DMS79 treated with DMSO at 0.1 percent for 48 hours (cell line): Measurements from ENCODE around the gene CACNA2D2.

ENCODE experiments used
- DNase-seq: peaks from one replicate; lab custom pipeline; 2025; lab: John Stamatoyannopoulos, UW

Gene CACNA2D2

DNA sequence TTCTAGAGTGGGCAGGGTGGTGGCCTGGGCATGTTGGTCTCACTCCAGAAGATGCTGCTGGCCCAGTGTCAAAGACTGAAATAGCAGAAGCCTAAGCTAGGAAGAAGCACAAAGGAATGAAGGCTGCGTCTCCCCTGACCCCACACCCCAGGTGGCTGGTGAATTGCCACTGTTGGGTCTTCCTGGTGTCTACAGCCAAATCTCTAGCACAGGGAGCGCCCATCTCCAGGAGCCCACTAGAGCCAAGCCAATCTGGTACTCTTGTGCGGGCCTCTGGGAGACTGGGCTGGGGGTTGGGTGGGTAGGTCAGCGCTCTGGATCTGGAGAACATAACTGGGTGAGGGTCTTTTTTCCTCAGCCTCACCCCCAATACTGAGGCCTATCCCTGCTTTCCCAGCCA, 176.3 kb downstream of the CACNA2D2 start:
- no peak for DNase-seq

DNA sequence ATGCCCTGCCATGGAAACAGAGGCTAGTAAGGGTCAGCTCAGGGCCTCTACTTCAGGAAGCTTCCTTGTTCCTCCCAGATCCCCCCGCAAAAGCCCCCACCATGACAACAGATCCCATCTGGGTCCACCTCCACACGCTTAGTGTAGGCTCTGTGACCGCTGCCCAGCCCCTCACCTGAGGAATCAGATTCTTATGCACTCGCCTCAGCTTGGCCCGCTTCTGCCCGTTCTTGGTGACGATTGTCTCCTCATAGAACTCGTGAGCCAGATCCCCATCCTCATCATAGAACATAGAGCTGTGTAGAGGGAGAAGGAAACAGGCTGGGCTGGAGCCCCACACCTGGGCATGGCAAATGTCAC, 177.3 kb downstream of the CACNA2D2 start:
- no peak for DNase-seq

DNA sequence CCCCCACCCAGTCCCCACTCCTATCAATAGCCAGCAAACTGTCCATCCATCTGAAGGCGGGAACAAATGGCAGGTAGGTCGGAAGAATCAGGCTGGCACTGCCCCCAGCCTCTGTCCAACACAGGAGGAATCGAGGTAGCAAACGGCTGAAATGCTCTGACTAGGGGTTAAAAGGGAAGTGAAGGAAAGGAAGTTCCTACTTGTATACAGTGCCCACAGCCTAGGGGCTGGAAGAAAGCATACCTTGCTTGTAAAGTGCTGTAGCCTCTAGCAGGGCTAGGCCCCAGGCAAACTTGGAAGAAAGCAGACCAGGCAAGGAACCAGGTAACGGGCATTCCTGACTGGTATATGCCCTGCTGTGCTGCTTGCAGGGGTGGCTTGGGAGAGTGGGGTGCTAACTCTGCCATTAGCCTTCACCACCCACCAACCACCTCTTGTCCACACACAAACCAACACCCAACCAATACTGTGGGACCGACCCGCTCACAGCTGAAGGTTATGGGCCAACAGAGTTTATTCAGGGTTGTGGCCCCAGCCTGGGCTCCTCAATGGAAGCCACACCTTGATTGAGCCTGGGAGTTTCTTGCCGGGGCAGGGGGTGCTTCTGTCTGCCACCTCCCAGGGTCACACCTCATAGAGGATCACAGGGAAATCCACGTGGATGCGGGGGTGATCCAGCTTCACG, 177.8 kb downstream of the CACNA2D2 start:
- no peak for DNase-seq

DNA sequence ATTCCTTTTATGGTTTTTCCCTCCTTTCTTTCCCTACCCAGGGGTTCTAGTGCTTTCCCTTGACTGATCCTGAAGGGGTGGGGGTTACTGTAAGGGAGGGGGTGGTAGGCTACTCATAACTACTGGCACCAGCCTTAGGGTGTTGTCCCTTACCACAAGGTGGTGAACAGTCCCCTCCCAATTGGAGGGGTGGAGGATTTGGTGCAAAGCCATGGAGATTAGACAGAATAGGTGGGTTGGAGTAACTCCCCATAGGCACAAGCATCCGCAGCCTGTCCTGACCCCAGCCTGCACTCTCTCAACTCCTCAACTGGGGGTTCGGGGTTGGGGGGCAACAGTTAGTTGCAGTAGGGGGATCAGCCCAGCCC, 178.3 kb downstream of the CACNA2D2 start:
- no peak for DNase-seq

DNA sequence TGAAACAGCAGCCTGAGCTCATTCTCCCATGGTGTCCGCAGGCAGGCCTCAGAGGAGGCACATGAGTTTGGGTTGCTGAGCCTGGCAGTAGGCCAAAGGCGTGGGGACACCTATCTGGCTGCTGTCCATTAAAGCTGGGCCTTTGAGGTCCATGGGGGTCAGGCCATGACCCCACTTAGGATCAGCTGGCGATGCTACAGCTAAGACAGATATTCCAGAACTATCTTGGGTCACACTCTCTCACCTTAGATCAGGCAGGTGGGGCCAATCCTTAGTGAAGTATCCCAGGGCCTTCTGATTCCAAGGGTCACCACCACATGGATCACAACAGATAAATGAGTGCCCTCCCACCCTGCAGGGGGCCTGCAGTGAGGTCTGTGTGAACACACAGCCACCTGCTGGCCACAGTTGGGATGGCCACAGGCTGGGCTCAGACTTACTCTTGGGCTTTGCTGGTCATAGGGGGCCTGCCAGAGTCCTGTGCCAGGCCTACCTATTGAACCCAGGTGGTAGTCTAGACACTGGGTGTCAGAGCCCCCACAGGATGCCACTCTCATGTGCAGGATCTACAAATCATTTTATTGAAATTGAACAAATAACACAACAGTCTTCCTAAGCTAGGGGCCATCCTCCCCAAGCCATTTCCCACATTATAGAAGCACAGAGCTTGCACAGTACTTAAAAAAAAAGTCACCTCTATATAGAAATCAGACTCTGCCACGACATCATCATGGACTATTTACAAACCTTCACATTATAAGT, 178.9 kb downstream of the CACNA2D2 start:
- peak; percentile 0 for DNase-seq

DNA sequence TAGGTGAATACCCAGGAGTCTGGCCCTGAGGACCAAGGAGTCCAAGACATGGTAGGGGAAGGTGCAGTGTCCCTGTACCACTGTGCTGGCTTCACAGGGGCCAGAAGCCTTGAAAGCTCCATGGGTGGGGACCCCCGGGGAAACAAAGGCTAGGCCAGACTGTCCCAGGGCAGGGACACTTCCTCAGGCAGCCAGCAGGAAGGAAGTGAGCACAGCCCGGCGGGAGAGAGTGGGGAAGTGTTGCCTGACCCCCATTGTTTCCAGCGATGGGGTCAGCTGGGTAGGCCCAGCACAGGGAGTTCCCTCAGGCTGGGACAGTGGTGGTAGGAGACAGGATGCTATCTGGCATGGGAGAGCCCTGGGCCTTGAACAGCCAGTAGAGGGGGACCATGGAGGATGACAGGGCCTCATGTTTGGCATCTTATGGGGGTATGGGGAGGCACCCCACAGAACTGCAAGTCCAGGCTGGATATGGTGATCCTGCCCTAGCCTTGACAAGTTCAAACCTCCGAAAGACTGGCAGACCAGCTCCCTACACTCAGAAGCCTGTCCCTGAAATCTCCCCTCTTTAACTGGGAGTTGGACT, 179.7 kb downstream of the CACNA2D2 start:
- no peak for DNase-seq

DNA sequence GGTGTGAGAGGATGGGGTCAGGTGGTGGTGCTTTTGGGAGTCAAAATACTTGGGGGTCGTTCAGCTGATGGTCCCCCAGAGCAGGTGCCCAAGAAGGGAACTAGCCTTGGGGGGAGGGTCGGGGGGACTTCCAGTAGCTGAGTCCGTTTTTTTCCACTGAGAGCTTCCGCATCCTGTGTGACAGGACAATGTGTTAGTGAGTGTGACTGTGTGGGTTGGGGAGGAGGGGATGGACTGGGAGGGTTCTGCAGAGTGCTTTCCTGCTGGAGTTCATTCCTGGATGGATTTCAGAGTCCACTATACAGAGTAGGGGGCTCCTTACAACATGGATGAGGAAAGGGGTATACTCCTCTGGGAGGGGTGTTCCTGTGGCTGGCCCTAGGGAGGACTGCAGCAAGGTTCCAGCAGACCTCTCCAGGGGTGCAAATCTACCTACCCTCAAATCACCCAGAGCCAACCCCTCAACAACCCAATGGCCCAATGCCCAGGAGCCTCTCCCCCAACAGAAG, 180.3 kb downstream of the CACNA2D2 start:
- DNase-seq: no peak

DNA sequence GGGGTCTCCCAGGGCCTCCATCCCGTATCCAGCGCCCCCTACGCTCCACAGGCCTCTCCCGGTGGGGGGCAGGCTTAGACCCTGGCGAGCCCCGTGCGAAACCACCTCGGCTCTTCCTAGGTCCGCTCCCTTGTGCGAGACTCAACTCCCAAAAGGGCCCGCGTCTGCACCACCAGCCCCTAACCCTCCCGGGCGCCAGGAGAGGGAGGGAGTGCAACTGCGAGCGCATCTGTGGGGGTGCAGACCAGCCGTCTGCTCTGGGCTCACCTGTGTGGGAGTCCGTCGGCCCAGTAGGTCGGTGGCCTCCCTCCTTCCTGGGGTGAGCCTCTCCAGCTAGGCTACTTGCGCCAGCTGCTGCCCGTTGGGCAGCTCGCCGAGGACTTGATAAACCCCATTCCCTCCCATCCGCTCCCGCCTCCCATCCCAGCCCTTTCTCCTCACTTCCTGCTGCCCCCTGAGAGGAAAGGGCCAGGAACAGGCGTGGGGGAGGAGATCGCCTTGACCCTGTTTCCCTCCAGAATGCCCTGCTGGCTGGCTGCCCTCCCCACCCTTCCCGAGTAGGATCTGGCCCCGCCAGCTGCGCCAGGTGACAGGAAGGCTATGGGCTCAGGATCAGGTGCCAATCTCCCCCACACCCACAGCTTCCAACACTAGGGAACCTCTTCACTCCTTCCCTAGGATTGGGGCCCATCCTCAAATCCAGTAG, 180.9 kb downstream of the CACNA2D2 start, which contains the start of gene HYAL2:
Gene HYAL2 (minus strand): TSS at position 360 of the 706 bp plus-strand sequence. CDS start 2,256 bp downstream, outside the sequence.
- DNase-seq: peak; percentile 30

DNA sequence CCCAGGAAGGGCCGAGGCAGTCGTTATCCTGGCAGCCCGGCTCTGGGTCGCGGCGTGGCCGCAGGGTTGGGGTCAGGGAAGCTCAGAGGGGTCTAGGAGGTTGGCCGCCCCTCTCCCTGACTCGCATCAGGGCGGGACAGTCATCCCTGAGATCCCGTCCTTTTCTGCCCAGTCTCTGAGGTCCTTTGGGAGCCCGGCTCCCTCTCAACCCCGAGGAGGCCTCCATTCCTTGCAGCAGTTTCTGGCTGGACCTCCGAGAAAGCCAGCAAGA, 181.4 kb downstream of the CACNA2D2 start:
- DNase-seq: no peak

DNA sequence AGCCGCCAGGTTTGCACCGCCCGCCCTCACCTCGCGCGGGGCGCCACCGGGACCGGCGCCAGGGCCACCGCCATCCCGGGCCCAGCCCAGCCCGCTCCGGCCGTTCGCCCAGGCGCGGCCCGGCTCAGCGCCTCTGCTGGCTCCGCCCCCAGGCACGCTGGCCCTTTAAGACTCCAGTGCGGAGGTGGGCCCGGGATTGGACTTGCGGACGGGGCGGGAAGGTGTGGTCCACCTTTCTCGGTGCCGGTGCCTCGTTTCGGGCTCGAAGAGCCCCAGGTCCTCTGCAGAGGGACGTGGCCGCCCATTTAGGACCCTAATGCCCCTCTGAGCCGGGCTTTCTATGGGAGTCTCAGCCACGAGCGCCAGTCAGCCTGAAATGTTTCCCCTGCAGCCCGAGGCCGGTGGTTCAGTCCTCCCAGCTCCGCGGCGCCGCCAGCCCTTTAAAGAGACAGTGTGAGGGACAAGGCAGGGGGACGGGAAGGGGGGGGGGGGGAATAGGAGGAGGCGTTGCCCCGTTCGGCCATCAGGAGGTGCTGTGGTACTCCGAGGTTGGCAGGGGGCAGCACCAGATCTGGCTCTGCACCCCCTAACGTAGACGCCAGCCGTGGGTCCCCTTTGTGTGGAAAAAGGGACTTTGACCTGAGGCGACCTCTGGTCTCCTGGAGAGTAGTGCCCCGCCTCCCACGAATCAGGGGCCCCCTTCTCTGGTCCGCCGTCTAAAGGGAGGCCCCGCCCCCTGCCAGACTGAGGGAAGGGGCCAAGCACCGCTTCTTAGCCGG, 181.9 kb downstream of the CACNA2D2 start:
- DNase-seq: peak; percentile 67

DNA sequence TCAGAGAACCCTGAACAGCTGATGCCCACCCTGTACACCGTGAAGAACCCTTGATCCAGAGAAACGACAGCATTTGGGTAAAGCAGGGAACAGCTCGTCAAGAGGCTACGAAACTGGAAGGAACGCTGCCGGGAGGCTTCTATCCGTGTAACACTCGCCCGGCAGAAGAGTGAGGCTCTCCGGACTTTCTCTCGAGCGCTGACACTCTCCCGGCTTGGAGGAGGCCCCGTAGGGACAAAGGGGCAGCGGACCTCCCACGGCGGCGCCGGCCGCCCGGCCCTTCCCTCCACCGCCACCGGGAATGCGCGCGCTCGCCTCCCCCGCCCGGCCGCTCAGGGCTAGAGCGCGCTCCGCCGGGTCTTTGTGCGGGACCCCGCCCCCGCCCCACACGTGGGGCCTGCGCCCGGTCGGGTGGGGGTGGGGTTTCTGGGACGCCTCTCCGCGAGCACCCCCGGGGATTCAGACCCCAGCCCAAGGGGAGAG, 182.5 kb downstream of the CACNA2D2 start:
- DNase-seq: peak; percentile 18

DNA sequence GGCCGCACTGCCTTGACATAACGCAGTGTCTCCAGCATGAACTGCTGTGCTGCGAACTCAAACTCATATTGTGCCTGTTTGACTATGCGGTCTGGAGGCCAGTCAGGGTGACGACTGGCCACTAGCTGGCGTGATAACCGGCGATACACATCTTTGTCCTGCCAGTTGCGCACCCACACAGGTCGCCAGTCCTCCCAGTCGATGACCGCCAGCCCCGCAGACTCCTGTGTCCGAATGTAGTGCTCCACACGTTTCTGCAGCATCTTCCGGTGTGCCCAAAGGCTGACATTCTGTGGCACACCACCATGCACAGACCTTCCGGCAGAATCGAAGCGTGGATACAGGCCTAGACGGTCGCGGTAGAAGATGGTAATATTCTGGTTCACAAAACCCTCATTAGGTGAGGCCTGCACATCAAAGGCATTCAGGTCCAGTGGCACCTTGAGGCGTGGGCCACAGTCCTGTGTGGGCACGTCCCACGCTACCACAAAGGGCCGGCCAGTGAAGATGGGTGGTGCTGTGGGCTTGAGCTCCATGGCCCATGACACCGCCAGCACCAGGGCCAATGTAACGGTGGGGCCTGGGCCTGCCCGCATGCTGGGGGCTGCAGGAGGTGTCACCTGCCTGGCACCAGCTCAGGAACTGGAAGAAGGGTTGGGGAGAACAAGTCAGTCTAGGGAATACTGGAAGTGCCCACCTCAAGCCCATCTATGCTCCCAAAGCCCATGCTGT, 183.4 kb downstream of the CACNA2D2 start:
- DNase-seq: no peak

DNA sequence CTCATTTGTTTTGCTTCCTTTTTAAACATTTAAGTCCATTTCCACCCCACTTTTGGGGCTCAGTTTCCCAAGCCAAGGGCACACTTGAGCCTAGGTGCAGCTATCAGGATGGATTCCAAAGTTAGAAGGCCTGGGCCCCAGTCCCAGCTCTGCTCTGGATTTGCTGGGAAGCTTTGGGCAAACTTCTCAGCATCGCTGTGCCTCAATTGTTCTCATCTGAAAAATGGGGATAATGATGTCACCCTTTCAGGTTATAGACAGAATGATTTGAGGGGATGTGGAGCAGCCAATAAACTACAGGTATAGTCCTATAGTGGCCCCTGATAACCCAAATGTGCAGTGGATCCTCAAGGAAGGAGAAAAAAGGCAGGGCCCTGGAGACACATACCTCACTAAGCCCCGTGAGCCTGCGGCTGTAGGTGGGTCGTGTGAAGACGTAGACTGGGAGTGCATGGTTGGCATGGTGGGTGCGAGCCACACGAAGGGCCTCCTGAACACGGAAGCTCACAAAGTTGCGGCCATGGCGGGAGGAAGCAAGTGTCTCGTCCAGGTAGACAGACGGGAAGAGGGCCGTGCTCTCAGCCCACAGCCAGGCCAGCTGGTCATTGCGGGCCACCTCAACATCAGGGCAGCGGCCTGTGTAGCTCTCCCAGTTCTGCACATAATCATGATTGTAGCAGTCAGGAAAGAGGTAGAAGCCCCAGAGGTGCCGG, 184.1 kb downstream of the CACNA2D2 start:
- no peak for DNase-seq

DNA sequence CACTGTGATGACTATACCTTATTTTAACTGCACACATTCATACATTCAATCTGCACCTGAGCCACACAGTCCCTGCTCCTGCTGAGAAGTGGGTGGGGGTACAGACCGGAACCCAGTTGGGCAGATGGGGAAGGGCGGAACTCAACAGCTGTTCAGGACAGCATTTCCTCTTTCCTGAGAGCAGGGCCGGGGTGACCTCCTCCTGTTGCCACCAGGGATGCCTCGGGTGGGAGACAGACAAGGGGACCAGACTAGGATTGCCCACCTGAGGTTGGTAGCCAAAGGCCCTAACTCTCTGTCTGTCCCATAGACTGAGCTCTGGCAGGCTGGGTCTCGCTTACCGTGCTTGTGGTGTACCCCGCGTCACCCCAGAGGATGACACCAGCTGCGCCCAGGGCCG, 184.8 kb downstream of the CACNA2D2 start:
- DNase-seq: no peak

DNA sequence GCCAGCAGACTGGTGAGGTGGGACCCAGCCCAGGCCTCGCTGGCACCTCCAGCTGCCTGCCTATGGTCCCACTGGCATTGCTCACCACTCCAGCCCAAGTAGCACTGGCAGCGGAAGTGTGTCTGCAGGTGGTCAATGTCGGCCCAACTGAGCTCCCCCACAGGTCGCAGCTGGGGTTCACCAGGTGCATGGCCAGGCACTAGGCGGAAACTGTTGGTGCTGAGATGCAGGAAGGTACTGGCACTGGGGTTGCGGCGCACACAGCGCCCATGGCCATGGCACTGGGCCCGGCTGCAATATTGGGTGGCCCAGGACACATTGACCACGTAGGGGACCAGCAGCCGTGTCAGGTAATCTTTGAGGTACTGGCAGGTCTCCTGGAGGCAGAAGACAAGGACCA, 185.3 kb downstream of the CACNA2D2 start:
- no peak for DNase-seq

DNA sequence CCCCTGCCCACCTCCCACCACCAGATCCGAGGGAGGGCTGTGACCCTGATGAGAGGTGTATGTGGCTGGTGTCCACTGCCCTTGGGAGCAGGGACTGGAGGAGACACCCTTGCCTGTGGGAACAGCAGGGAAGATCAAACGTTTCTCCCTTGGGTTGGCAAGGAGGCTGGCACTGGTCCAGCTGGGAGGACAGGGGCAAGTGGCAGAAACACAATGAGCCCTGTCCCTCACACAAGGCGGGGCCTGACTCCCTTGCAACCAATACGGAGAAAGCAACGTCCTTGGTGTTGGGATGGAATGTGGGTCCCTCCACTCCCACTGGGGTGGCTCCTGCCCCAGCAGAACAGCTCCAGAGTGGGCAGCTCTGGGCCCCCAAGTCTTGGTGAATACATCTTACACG, 186.1 kb downstream of the CACNA2D2 start:
- no peak for DNase-seq

DNA sequence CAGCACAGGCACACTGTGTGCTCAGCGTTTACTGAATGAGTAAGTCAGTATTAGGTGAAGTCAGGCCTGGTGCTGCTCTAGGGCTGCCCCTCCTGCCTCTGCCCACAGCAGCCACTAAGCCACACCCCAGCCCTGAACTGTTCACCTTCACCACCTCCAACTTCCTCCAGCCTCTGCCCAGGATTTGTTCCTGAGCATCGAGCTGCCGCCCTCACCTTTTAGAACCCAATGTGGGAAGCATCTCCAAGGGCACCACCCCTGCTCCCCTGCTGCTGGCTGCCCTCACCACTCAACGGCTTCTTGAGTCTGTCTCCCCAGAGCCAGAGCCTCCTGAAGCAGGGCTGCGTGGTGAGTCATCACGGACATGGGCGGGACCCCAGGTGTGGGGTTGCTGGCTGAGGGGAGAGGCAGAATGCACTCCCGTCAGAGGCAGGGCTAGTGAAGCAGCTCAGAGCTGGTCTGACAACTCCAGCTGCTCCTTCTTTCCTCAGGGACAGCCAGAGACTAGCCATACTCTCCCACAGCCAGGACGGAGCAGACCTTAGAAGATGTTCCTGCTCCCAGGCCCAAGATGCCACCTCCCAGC, 186.7 kb downstream of the CACNA2D2 start:
- DNase-seq: peak; percentile 51

DNA sequence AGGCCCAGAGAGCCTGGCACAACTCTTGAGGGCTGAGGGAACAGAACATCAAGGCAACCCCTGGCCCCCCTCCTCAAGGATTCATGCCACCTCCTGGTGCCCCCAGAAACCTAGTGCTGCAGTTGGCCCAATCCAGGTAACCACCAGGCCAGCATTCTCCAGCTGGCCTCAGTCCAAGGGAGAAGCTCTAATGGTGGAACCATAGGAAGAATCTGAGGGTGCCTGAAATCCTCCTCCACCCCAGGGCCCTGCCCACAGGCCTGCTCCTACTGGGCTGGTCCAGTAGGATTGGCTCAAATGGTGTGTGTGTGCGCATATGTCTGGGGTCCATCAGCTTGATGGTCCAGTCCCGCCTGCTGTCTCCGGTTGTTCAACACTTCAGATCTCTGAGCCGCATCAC, 188.6 kb downstream of the CACNA2D2 start:
- DNase-seq: no peak

DNA sequence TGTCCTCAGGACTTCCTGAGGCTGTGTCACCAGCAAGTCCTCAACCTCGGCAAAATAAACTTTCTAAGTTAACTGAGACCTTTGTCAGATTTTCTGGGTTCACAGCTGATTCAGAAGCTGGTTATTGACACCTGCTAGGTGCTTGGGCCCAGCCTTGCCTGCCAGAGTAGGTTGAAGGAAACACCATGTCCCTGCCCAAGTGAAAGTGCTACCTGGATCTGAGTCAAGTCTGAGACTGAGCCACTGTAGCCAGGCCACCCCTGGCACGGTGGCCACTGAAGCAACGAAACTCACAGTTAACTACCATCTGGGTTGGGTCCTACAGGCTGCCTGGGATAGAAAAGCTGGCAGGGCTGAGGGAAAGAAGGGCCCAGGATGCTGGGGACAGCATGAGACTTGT, 189.1 kb downstream of the CACNA2D2 start:
- DNase-seq: no peak
